Uterus (tissue), 2 donors: ENCODE results near the gene RGS6.

Source experiments
- POLR2A ChIP-seq, 2 donors: fragments of 450-650 bp; IDR thresholded peaks; one replicate each; pipeline ENCODE4 v1.6.1; 2016; ENCODE audit warnings: antibody characterized with exemption in 2 of 2, mild to moderate bottlenecking in 1 of 2, moderate library complexity in 1 of 2
- TF ChIP-seq, protein P1 (sequence below), 4 experiments: fragments of 200-600 bp in 2 of 4; fragments of 450-650 bp in 2 of 4; sonication (generic) in 2 of 4; IDR thresholded peaks; one replicate each; pipeline ENCODE4 v1.5.1; 2016 to 2019; ENCODE audit warnings: antibody characterized with exemption in 4 of 4, mild to moderate bottlenecking in 2 of 4, moderate library complexity in 1 of 4

DNA sequence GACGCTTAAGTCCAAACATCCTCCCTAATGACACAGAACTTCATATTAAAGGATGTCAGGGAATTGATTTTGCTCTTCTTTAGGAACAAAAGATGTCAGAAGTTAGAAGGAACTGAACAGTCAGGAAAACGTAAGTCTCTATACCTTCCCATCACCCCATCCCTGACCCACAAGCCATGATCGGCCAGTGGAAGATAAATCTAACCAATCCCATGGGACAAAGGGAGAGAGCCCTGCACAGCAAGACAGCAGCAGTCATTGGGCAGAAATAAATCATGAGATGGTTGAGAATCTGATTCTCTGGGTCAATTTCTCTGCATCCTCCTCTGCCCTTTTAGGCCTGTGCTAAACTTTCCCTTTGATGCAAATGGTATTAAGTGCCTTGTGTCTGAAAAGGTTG lies 414.9 kb downstream of the RGS6 start:
- TF ChIP-seq, protein P1, sequence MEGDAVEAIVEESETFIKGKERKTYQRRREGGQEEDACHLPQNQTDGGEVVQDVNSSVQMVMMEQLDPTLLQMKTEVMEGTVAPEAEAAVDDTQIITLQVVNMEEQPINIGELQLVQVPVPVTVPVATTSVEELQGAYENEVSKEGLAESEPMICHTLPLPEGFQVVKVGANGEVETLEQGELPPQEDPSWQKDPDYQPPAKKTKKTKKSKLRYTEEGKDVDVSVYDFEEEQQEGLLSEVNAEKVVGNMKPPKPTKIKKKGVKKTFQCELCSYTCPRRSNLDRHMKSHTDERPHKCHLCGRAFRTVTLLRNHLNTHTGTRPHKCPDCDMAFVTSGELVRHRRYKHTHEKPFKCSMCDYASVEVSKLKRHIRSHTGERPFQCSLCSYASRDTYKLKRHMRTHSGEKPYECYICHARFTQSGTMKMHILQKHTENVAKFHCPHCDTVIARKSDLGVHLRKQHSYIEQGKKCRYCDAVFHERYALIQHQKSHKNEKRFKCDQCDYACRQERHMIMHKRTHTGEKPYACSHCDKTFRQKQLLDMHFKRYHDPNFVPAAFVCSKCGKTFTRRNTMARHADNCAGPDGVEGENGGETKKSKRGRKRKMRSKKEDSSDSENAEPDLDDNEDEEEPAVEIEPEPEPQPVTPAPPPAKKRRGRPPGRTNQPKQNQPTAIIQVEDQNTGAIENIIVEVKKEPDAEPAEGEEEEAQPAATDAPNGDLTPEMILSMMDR (IDR thresholded peaks at IDR 0.05), result no peak
- TF ChIP-seq POLR2A (IDR thresholded peaks at IDR 0.05), result no peak
